Measurements from ENCODE around the gene SUGCT.

The SUGCT gene

DNA sequence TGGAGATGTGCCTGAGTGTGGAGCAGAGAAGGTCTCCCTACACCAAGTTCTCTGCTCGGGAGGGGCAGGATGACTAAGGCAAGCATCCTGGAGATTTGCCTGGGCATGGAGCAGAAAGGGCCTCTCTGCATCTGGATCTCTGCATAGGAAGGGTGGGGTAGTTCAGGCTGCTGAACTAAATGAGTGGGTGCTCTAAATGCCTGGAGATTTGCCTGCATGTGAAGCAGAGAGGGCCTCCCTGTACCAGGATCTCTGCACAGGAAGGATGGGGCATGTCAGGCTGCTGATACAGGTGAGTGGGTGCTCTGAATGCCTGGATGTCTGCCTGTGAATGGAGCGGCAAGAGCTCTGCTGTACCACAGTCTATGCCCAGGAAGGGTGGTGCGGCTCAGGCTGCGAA lies 680.7 kb downstream of the SUGCT start:
- Histone ChIP-seq H2AFZ (ENCODE audit: low read depth, low read length) (no peak overlapping the region), H3K4me2 (ENCODE audit: low read length) (no peak overlapping the region), H4K20me1 (ENCODE audit: insufficient read depth, low read length) (no peaks in the 10 kb centered on the region), H3K4me1 (ENCODE audit: low read length) (no peaks in the 10 kb centered on the region), H3K9me3 (ENCODE audit: insufficient read depth, low read length) (no peaks in the 10 kb centered on the region), H3K27me3 (ENCODE audit: low read depth, low read length) (no peaks in the 10 kb centered on the region), H3K79me2 (ENCODE audit: low read length) (no peaks in the 10 kb centered on the region), H3K9ac (ENCODE audit: low read length) (no peak overlapping the region), H3K36me3 (replicated peaks; ENCODE audit: low read depth, low read length) (no peaks in the 10 kb centered on the region), H3K27ac (ENCODE audit: low read length) (no peak overlapping the region), H3K4me3 (ENCODE audit: low read length) (no peak overlapping the region)
- TF ChIP-seq, protein P1, sequence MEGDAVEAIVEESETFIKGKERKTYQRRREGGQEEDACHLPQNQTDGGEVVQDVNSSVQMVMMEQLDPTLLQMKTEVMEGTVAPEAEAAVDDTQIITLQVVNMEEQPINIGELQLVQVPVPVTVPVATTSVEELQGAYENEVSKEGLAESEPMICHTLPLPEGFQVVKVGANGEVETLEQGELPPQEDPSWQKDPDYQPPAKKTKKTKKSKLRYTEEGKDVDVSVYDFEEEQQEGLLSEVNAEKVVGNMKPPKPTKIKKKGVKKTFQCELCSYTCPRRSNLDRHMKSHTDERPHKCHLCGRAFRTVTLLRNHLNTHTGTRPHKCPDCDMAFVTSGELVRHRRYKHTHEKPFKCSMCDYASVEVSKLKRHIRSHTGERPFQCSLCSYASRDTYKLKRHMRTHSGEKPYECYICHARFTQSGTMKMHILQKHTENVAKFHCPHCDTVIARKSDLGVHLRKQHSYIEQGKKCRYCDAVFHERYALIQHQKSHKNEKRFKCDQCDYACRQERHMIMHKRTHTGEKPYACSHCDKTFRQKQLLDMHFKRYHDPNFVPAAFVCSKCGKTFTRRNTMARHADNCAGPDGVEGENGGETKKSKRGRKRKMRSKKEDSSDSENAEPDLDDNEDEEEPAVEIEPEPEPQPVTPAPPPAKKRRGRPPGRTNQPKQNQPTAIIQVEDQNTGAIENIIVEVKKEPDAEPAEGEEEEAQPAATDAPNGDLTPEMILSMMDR (IDR thresholded peaks at IDR 0.05; ENCODE audit: low read depth, low read length), result no peak
- TF ChIP-seq EZH2phosphoT487 (IDR thresholded peaks at IDR 0.05; ENCODE audit: low read depth), result no peak

DNA sequence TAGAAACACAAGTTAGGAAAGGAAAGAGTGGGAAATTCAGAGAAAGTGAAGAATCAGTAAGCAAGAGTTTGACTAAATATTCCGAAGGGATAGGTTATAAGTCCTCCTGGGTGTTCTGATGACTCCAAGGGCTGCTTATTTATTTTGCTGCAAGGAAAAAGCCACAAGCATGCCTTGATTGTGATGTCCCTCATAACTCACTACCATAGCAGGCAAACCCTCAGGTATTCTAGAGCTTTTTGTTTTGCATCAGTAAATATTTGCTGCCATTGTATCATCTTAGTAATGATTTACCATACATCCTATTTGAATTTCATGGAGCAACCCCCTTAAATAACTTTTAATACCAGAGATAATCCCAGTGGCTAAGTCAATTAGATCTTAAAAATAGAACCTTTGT lies 688.1 kb downstream of the SUGCT start:
- no peak overlapping the region for H2AFZ ChIP-seq (ENCODE audit: low read depth, low read length)
- H3K4me3 ChIP-seq (ENCODE audit: low read length), result no peak overlapping the region
- no peaks in the 10 kb centered on the region for H3K9me3 ChIP-seq (ENCODE audit: insufficient read depth, low read length)
- H3K27ac ChIP-seq (ENCODE audit: low read length), result no peak overlapping the region
- no peaks in the 10 kb centered on the region for H4K20me1 ChIP-seq (ENCODE audit: insufficient read depth, low read length)
- no peak overlapping the region for H3K4me2 ChIP-seq (ENCODE audit: low read length)
- no peaks in the 10 kb centered on the region for H3K79me2 ChIP-seq (ENCODE audit: low read length)
- TF ChIP-seq EZH2phosphoT487 (IDR thresholded peaks at IDR 0.05; ENCODE audit: low read depth), result no peak
- TF ChIP-seq, protein P1 (IDR thresholded peaks at IDR 0.05; ENCODE audit: low read depth, low read length), result no peak
- H3K4me1 ChIP-seq (ENCODE audit: low read length), result no peaks in the 10 kb centered on the region
- H3K27me3 ChIP-seq (ENCODE audit: low read depth, low read length), result no peaks in the 10 kb centered on the region
- no peaks in the 10 kb centered on the region for H3K36me3 ChIP-seq (replicated peaks; ENCODE audit: low read depth, low read length)
- H3K9ac ChIP-seq (ENCODE audit: low read length), result no peak overlapping the region

- Histone ChIP-seq H4K20me1 (ENCODE audit: insufficient read depth, low read length) (no peaks in the 10 kb centered on the region), H3K4me1 (ENCODE audit: low read length) (no peaks in the 10 kb centered on the region), H3K27ac (ENCODE audit: low read length) (no peak overlapping the region), H3K36me3 (replicated peaks; ENCODE audit: low read depth, low read length) (no peaks in the 10 kb centered on the region), H3K27me3 (ENCODE audit: low read depth, low read length) (no peaks in the 10 kb centered on the region), H3K9me3 (ENCODE audit: insufficient read depth, low read length) (no peaks in the 10 kb centered on the region), H3K79me2 (ENCODE audit: low read length) (no peaks in the 10 kb centered on the region), H3K4me3 (ENCODE audit: low read length) (no peak overlapping the region), H2AFZ (ENCODE audit: low read depth, low read length) (no peak overlapping the region), H3K4me2 (ENCODE audit: low read length) (no peak overlapping the region), H3K9ac (ENCODE audit: low read length) (no peak overlapping the region)
- TF ChIP-seq, protein P1 (IDR thresholded peaks at IDR 0.05; ENCODE audit: low read depth, low read length), result no peak
Observed at GRCh38 chr7:40824461-40824860, 689.7 kb downstream of the SUGCT start.

- H3K4me1 ChIP-seq (ENCODE audit: low read length), result no peaks in the 10 kb centered on the region
- no peak for TF ChIP-seq EZH2phosphoT487 (IDR thresholded peaks at IDR 0.05; ENCODE audit: low read depth)
- TF ChIP-seq, protein P1 (IDR thresholded peaks at IDR 0.05; ENCODE audit: low read depth, low read length), result no peak
- no peaks in the 10 kb centered on the region for H3K79me2 ChIP-seq (ENCODE audit: low read length)
- no peak overlapping the region for H2AFZ ChIP-seq (ENCODE audit: low read depth, low read length)
- no peaks in the 10 kb centered on the region for H3K36me3 ChIP-seq (replicated peaks; ENCODE audit: low read depth, low read length)
- no peak overlapping the region for H3K4me3 ChIP-seq (ENCODE audit: low read length)
- H3K27ac ChIP-seq (ENCODE audit: low read length), result no peak overlapping the region
- H3K9ac ChIP-seq (ENCODE audit: low read length), result no peak overlapping the region
- H3K4me2 ChIP-seq (ENCODE audit: low read length), result no peak overlapping the region
- H3K9me3 ChIP-seq (ENCODE audit: insufficient read depth, low read length), result no peaks in the 10 kb centered on the region
- H3K27me3 ChIP-seq (ENCODE audit: low read depth, low read length), result no peaks in the 10 kb centered on the region
- no peaks in the 10 kb centered on the region for H4K20me1 ChIP-seq (ENCODE audit: insufficient read depth, low read length)
Observed at GRCh38 chr7:40826411-40827221, 691.8 kb downstream of the SUGCT start.
